Kidney tubule cell (primary cell): Measurements from ENCODE around the gene MAD1L1.

Experiments used
- DNase-seq: peaks from one replicate; pipeline ENCODE4 v3.0.0-alpha.2; 2018; ENCODE audit warnings: low spot score

Gene MAD1L1

GRCh38 chr7:1914321-1914720 is 318.4 kb downstream of the MAD1L1 start:
- DNase-seq: no peak

GRCh38 chr7:1913466-1914282 is 319.1 kb downstream of the MAD1L1 start:
- no peak for DNase-seq

- DNase-seq: peak; percentile 9
Observed at GRCh38 chr7:1912593-1913465, 319.9 kb downstream of the MAD1L1 start.

- DNase-seq: no peak
Observed at GRCh38 chr7:1911571-1911970, 321.2 kb downstream of the MAD1L1 start.

GRCh38 chr7:1910827-1911226 is 321.9 kb downstream of the MAD1L1 start:
- DNase-seq: no peak

GRCh38 chr7:1910081-1910685 is 322.6 kb downstream of the MAD1L1 start:
- no peak for DNase-seq

- DNase-seq: no peak
Observed at GRCh38 chr7:1909476-1909875, 323.3 kb downstream of the MAD1L1 start.

GRCh38 chr7:1908823-1909420 is 323.8 kb downstream of the MAD1L1 start:
- no peak for DNase-seq

- DNase-seq: no peak
Observed at GRCh38 chr7:1907751-1908365, 324.9 kb downstream of the MAD1L1 start.

- DNase-seq: no peak
Observed at GRCh38 chr7:1906988-1907745, 325.6 kb downstream of the MAD1L1 start.

- no peak for DNase-seq
Observed at GRCh38 chr7:1906087-1906830, 326.5 kb downstream of the MAD1L1 start.

- DNase-seq: no peak
Observed at GRCh38 chr7:1902231-1902855, 330.4 kb downstream of the MAD1L1 start.

GRCh38 chr7:1901431-1902210 is 331.1 kb downstream of the MAD1L1 start:
- no peak for DNase-seq

- no peak for DNase-seq
Observed at GRCh38 chr7:1900847-1901246, 331.9 kb downstream of the MAD1L1 start.

- no peak for DNase-seq
Observed at GRCh38 chr7:1899951-1900762, 332.6 kb downstream of the MAD1L1 start.

- DNase-seq: no peak
Observed at GRCh38 chr7:1899196-1899595, 333.5 kb downstream of the MAD1L1 start.

GRCh38 chr7:1898628-1899185 is 334.0 kb downstream of the MAD1L1 start:
- no peak for DNase-seq
